HL-60 (cell line): Measurements from ENCODE around the gene DLEC1.

ENCODE experiments used
- GABPA ChIP-seq: IDR thresholded peaks from 2 replicates; pipeline ENCODE4 v1.6.1; 2012; ENCODE audit warnings: low read depth
- POLR2AphosphoS5 ChIP-seq: IDR thresholded peaks from 2 replicates; pipeline ENCODE4 v1.6.1; 2012; ENCODE audit warnings: low read depth
- TF ChIP-seq, protein P1 (sequence below): IDR thresholded peaks from one replicate; pipeline ENCODE4 v1.5.1; 2011; ENCODE audit warnings: low read length, control low read depth, inconsistent platforms; ENCODE audit not compliant: insufficient read depth

GRCh38 chr3:38102444-38102814 is 63.4 kb downstream of the DLEC1 start:
- TF ChIP-seq, protein P1, sequence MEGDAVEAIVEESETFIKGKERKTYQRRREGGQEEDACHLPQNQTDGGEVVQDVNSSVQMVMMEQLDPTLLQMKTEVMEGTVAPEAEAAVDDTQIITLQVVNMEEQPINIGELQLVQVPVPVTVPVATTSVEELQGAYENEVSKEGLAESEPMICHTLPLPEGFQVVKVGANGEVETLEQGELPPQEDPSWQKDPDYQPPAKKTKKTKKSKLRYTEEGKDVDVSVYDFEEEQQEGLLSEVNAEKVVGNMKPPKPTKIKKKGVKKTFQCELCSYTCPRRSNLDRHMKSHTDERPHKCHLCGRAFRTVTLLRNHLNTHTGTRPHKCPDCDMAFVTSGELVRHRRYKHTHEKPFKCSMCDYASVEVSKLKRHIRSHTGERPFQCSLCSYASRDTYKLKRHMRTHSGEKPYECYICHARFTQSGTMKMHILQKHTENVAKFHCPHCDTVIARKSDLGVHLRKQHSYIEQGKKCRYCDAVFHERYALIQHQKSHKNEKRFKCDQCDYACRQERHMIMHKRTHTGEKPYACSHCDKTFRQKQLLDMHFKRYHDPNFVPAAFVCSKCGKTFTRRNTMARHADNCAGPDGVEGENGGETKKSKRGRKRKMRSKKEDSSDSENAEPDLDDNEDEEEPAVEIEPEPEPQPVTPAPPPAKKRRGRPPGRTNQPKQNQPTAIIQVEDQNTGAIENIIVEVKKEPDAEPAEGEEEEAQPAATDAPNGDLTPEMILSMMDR = no peak
- TF ChIP-seq POLR2AphosphoS5 = no peak
- TF ChIP-seq GABPA = no peak
